ENCODE data around the gene NPHP4. TPM values are rescaled to one million over a fixed set of nuclear protein-coding genes. Genes with fewer than 3 reads are reported as not detected.

The NPHP4 gene
- total RNA-seq, 2 experiments from 2014 or later, result 14.2 to 15.7 TPM

Other genes starting within 250 kb of the NPHP4 start
- gene KCNAB2, start 53.5 kb upstream of the NPHP4 start, total RNA-seq, result 100 to 1,000 TPM; 192 to 200 TPM
- under 1 TPM; 0.57 to 0.78 TPM for gene CHD5, start 187.9 kb upstream of the NPHP4 start, total RNA-seq
- gene RPL22, start 207.2 kb upstream of the NPHP4 start, total RNA-seq, result 100 to 1,000 TPM; 399 to 441 TPM
- 10 to 100 TPM; 12.1 to 16.4 TPM for gene RNF207, start 213.7 kb upstream of the NPHP4 start, total RNA-seq
- gene ICMT, start 243.5 kb upstream of the NPHP4 start, total RNA-seq, result 10 to 100 TPM; 74.7 to 81.5 TPM